GM10847 (cell line): Measurements from ENCODE around the gene PLEKHG4B.

Experiments
- POLR2A ChIP-seq: IDR thresholded peaks from 2 replicates; pipeline ENCODE4 v1.6.1; 2011; ENCODE audit not compliant: insufficient read length; ENCODE audit errors: extremely low read depth

The PLEKHG4B gene

GRCh38 chr5:223791-224190 lies 131.8 kb downstream of the PLEKHG4B start:
- TF ChIP-seq POLR2A = no peak

DNA sequence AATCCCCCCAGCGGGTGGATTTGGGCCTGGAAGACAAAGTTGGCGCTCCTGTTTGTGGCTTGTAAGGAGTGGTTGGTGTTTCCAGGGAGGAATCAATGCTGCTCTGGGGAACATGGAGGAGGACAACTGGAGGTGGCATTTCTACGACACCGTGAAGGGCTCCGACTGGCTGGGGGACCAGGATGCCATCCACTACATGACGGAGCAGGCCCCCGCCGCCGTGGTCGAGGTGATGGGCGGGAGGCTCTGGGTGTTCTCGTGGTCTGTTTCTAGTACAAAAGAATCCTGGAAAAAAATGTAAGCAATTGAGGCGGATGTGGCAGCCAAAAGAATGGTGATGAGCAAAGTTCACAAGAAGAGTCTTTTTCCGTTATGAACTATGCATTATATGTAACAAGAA lies 133.4 kb downstream of the PLEKHG4B start:
- no peak for TF ChIP-seq POLR2A

DNA sequence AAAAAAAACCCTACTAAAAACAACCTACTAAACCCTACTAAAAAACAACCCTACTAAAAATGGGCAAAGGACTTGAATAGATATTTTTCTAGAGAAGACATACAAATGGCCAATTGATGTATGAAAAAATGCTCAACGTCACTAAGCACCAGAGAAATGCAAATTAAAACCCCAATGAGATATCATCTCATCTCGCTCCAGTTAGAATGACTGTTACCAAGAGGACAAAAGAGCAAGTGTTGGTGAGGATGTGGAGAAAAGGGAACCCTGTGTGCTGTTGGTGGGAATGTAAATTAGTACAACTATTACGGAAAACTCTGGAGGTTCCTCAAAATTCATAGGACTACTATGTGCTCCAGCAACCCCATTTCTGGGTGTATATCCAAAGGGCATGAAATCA lies 136.9 kb downstream of the PLEKHG4B start:
- TF ChIP-seq POLR2A = no peak

- TF ChIP-seq POLR2A = no peak
Measured at GRCh38 chr5:230711-231110, 138.7 kb downstream of the PLEKHG4B start.

- no peak for TF ChIP-seq POLR2A
Measured at GRCh38 chr5:231661-232060, 139.7 kb downstream of the PLEKHG4B start.

GRCh38 chr5:234450-234849 lies 142.5 kb downstream of the PLEKHG4B start:
- no peak for TF ChIP-seq POLR2A
